ENCODE results near the gene LHFPL3.

- TF ChIP-seq POLR2A (IDR thresholded peaks at IDR 0.05) (no peak), CTCF (IDR thresholded peaks at IDR 0.05) (no peak)
Observed at GRCh38 chr7:104758504-104758903, 430.1 kb downstream of the LHFPL3 start.

Data from adrenal gland (tissue), 5 donors.